SK-N-SH treated with all-trans-retinoic acid at 6 μM for 48 hours (cell line): Measurements from ENCODE around the gene RNPS1.

ENCODE experiments used
- ATAC-seq: fragments of 200-7000 bp; cut with Tn5 transposase; 3 replicates; pipeline ENCODE4 v1.9.1; 2020; ENCODE audit warnings: mild to moderate bottlenecking, moderate library complexity
- ARNTL ChIP-seq: fragments of 450-650 bp; formaldehyde crosslinking; IDR thresholded peaks from 2 replicates; pipeline ENCODE4 v1.5.0; 2020; ENCODE audit warnings: low read depth, mild to moderate bottlenecking, moderate library complexity, borderline replicate concordance
- CREB5 ChIP-seq: fragments of 250-450 bp; sonication (Bioruptor Pico); IDR thresholded peaks from 2 replicates; pipeline ENCODE4 v1.5.1; 2020; ENCODE audit warnings: low read depth, mild to moderate bottlenecking, moderate library complexity
- CSDC2 ChIP-seq: fragments of 250-450 bp; sonication (Bioruptor Pico); IDR thresholded peaks from 2 replicates; pipeline ENCODE4 v1.5.0; 2020; ENCODE audit warnings: mild to moderate bottlenecking, moderate library complexity
- CSRNP3 ChIP-seq: fragments of 250-450 bp; sonication (Bioruptor Pico); IDR thresholded peaks from 2 replicates; pipeline ENCODE4 v1.5.1; 2021; ENCODE audit warnings: mild to moderate bottlenecking, moderate library complexity
- ESRRG ChIP-seq: fragments of 250-450 bp; sonication (Bioruptor Pico); IDR thresholded peaks from 2 replicates; pipeline ENCODE4 v1.6.1; 2021; ENCODE audit warnings: mild to moderate bottlenecking
- GLIS3 ChIP-seq: fragments of 250-450 bp; sonication (Bioruptor Pico); IDR thresholded peaks from 2 replicates; pipeline ENCODE4 v1.5.0; 2020; ENCODE audit warnings: mild to moderate bottlenecking, moderate library complexity
- ISL1 ChIP-seq: fragments of 250-450 bp; sonication (Bioruptor Pico); IDR thresholded peaks from 2 replicates; pipeline ENCODE4 v2.1.2; 2022; ENCODE audit warnings: mild to moderate bottlenecking, moderate library complexity
- OSR1 ChIP-seq: fragments of 250-450 bp; sonication (Bioruptor Pico); IDR thresholded peaks from 2 replicates; pipeline ENCODE4 v1.8.0; 2022; ENCODE audit warnings: moderate library complexity, mild to moderate bottlenecking, inconsistent platforms
- PATZ1 ChIP-seq: fragments of 250-450 bp; sonication (Bioruptor Pico); IDR thresholded peaks from 2 replicates; pipeline ENCODE4 v1.8.0; 2020; ENCODE audit warnings: mild to moderate bottlenecking, moderate library complexity, borderline replicate concordance
- POU6F1 ChIP-seq: fragments of 250-450 bp; sonication (Bioruptor Pico); IDR thresholded peaks from 2 replicates; pipeline ENCODE4 v1.8.0; 2021; ENCODE audit warnings: low read depth, mild to moderate bottlenecking, moderate library complexity, borderline replicate concordance
- PPARA ChIP-seq: fragments of 250-450 bp; sonication (Bioruptor Pico); IDR thresholded peaks from 2 replicates; pipeline ENCODE4 v1.5.0; 2020; ENCODE audit warnings: mild to moderate bottlenecking, borderline replicate concordance
- SNAI2 ChIP-seq: fragments of 250-450 bp; sonication (Bioruptor Pico); IDR thresholded peaks from 2 replicates; pipeline ENCODE4 v1.5.0; 2020; ENCODE audit warnings: mild to moderate bottlenecking, moderate library complexity
- TCF4 ChIP-seq: fragments of 250-450 bp; sonication (Bioruptor Pico); IDR thresholded peaks from 2 replicates; pipeline ENCODE4 v1.8.0; 2021; ENCODE audit warnings: mild to moderate bottlenecking, moderate library complexity, borderline replicate concordance
- TOX ChIP-seq: fragments of 250-450 bp; sonication (Bioruptor Pico); IDR thresholded peaks from 2 replicates; pipeline ENCODE4 v1.8.0; 2021; ENCODE audit warnings: mild to moderate bottlenecking, moderate library complexity, borderline replicate concordance
- TSHZ2 ChIP-seq: fragments of 250-450 bp; sonication (Bioruptor Pico); IDR thresholded peaks from 2 replicates; pipeline ENCODE4 v1.5.0; 2020; ENCODE audit warnings: mild to moderate bottlenecking, moderate library complexity
- ZC3H10 ChIP-seq: fragments of 250-450 bp; sonication (Bioruptor Pico); IDR thresholded peaks from 2 replicates; pipeline ENCODE4 v1.5.1; 2021; ENCODE audit warnings: mild to moderate bottlenecking, moderate library complexity
- ZFP3 ChIP-seq: fragments of 250-450 bp; sonication (Bioruptor Pico); IDR thresholded peaks from 2 replicates; pipeline ENCODE4 v1.5.0; 2020; ENCODE audit warnings: mild to moderate bottlenecking, moderate library complexity
- ZFP30 ChIP-seq: fragments of 450-650 bp; formaldehyde crosslinking; IDR thresholded peaks from 2 replicates; pipeline ENCODE4 v1.5.0; 2022; ENCODE audit warnings: mild to moderate bottlenecking, moderate library complexity
- ZNF565 ChIP-seq: fragments of 450-650 bp; formaldehyde crosslinking; conservative IDR thresholded peaks from 2 replicates; pipeline ENCODE4 v1.5.0; 2020; ENCODE audit warnings: low read depth, mild to moderate bottlenecking, moderate library complexity
- ZNF70 ChIP-seq: fragments of 450-650 bp; formaldehyde crosslinking; IDR thresholded peaks from 2 replicates; pipeline ENCODE4 v1.5.0; 2020; ENCODE audit warnings: mild to moderate bottlenecking, moderate library complexity
- ZNF8 ChIP-seq: fragments of 450-650 bp; formaldehyde crosslinking; IDR thresholded peaks from 2 replicates; pipeline ENCODE4 v1.5.0; 2020; ENCODE audit warnings: mild to moderate bottlenecking, moderate library complexity

The RNPS1 gene

GRCh38 chr16:2299915-2300192, 31.9 kb upstream of the RNPS1 start:
- TF ChIP-seq PPARA (CRISPR knock-in tag) (no peak), ZNF70 (CRISPR knock-in tag) (no peak), SNAI2 (CRISPR knock-in tag) (no peak), CREB5 (no peak), ARNTL (CRISPR knock-in tag) (no peak), POU6F1 (no peak), CSRNP3 (CRISPR knock-in tag) (no peak), ZC3H10 (CRISPR knock-in tag) (no peak), ZNF565 (CRISPR knock-in tag) (no peak), OSR1 (CRISPR knock-in tag) (no peak), TOX (CRISPR knock-in tag) (no peak), ESRRG (no peak), ZFP30 (CRISPR knock-in tag) (no peak), ZFP3 (CRISPR knock-in tag) (no peak), TCF4 (CRISPR knock-in tag) (no peak), PATZ1 (CRISPR knock-in tag) (no peak), ZNF8 (CRISPR knock-in tag) (no peak), CSDC2 (CRISPR knock-in tag) (no peak), TSHZ2 (no peak), ISL1 (CRISPR knock-in tag) (no peak)
- ATAC-seq, result no peak

- TF ChIP-seq TOX (CRISPR knock-in tag) (no peak), PPARA (CRISPR knock-in tag) (no peak), ISL1 (CRISPR knock-in tag) (no peak), ZFP30 (CRISPR knock-in tag) (no peak), OSR1 (CRISPR knock-in tag) (no peak), TCF4 (CRISPR knock-in tag) (no peak), ARNTL (CRISPR knock-in tag) (no peak), ZNF8 (CRISPR knock-in tag) (no peak), PATZ1 (CRISPR knock-in tag) (no peak), GLIS3 (CRISPR knock-in tag) (no peak), ZC3H10 (CRISPR knock-in tag) (no peak), ZFP3 (CRISPR knock-in tag) (no peak)
- ATAC-seq, result no peak
Measured at GRCh38 chr16:2299121-2299914, 31.4 kb upstream of the RNPS1 start.
